Esophagus squamous epithelium (tissue), 4 donors: ENCODE results near the gene SH3RF1.
"Not testable (repeated sequence)": the region's sequence is repeated elsewhere in the genome, so short reads cannot be mapped to it uniquely, and the experiment has no call there.

Experiments used
- POLR2A ChIP-seq, 4 donors: fragments of 450-650 bp; IDR thresholded peaks; one replicate each; pipeline ENCODE4 v1.6.1; 2017; ENCODE audit warnings: antibody characterized with exemption in 4 of 4, mild to moderate bottlenecking in 4 of 4, moderate library complexity in 3 of 4
- TF ChIP-seq, protein P1 (sequence below), 6 experiments: fragments of 450-650 bp in 4 of 6; fragments of 200-600 bp in 2 of 6; sonication (generic) in 2 of 6; IDR thresholded peaks; one replicate each; pipeline ENCODE4 v1.5.1; 2016 to 2019; ENCODE audit warnings: antibody characterized with exemption in 6 of 6, mild to moderate bottlenecking in 4 of 6, moderate library complexity in 4 of 6

DNA sequence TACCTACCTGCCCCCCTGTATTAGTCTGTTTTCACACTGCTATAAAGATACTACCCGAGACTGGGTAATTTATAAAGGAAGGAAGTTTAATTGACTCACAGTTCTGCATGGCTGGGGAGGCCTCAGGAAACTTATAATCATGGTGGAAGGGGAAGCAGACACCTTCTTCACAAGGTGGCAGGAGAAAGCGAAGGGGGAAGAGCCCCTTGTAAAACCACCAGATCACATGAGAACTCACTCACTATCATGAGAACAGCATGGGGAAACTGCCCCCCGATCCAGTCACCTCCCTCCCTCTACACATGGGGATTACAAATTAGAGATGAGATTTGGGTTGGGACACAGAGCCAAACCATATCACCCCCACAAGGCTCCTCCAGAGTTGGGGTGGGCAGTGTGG is 17.2 kb upstream of the SH3RF1 start:
- TF ChIP-seq, protein P1, sequence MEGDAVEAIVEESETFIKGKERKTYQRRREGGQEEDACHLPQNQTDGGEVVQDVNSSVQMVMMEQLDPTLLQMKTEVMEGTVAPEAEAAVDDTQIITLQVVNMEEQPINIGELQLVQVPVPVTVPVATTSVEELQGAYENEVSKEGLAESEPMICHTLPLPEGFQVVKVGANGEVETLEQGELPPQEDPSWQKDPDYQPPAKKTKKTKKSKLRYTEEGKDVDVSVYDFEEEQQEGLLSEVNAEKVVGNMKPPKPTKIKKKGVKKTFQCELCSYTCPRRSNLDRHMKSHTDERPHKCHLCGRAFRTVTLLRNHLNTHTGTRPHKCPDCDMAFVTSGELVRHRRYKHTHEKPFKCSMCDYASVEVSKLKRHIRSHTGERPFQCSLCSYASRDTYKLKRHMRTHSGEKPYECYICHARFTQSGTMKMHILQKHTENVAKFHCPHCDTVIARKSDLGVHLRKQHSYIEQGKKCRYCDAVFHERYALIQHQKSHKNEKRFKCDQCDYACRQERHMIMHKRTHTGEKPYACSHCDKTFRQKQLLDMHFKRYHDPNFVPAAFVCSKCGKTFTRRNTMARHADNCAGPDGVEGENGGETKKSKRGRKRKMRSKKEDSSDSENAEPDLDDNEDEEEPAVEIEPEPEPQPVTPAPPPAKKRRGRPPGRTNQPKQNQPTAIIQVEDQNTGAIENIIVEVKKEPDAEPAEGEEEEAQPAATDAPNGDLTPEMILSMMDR (IDR thresholded peaks at IDR 0.05): not testable (repeated sequence)
- not testable (repeated sequence) for TF ChIP-seq POLR2A (IDR thresholded peaks at IDR 0.05)
